Choroid plexus epithelial cell (primary cell): ENCODE measurements around the gene OR4C3.

Experiments
- DNase-seq: peaks from one replicate; pipeline ENCODE4 v3.0.0-alpha.2; 2010; ENCODE audit warnings: low read depth
- H3K4me3 ChIP-seq: 2 replicates; pipeline ENCODE4 v1.5.1; 2011; ENCODE audit warnings: low read depth, mild to moderate bottlenecking, control low read depth, low read length, moderate library complexity
- TF ChIP-seq, protein P1 (sequence below): conservative IDR thresholded peaks from 2 replicates; pipeline ENCODE4 v1.5.1; 2011; ENCODE audit warnings: low read depth, mild to moderate bottlenecking, control low read depth, inconsistent platforms, low read length, moderate library complexity

Gene OR4C3

DNA sequence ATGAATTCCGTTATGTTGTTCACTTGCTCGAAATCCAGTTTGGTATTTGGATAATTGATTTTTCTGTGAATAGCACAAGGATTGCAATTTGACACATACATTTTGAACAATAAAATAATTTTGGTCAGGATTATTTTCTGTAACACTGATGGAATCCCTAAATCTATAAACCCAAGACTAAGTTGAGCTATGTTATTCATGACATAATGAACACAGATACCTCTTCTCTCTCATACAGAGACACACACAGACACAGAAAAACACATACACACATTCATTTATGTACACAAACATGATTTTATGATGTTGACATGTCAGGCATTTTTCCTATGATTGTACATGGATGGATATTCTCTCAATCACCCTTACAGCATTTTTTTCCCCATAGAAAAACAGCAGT, 41.6 kb downstream of the OR4C3 start, which contains the start of gene OR4C5:
OR4C5 (minus strand) TSS at position 101 of the 400 bp plus-strand sequence; CDS start at position 101, 0 bp downstream.
- TF ChIP-seq, protein P1, sequence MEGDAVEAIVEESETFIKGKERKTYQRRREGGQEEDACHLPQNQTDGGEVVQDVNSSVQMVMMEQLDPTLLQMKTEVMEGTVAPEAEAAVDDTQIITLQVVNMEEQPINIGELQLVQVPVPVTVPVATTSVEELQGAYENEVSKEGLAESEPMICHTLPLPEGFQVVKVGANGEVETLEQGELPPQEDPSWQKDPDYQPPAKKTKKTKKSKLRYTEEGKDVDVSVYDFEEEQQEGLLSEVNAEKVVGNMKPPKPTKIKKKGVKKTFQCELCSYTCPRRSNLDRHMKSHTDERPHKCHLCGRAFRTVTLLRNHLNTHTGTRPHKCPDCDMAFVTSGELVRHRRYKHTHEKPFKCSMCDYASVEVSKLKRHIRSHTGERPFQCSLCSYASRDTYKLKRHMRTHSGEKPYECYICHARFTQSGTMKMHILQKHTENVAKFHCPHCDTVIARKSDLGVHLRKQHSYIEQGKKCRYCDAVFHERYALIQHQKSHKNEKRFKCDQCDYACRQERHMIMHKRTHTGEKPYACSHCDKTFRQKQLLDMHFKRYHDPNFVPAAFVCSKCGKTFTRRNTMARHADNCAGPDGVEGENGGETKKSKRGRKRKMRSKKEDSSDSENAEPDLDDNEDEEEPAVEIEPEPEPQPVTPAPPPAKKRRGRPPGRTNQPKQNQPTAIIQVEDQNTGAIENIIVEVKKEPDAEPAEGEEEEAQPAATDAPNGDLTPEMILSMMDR, result no peak
- DNase-seq, result no peak
- no peak within 1 kb of the TSS for H3K4me3 ChIP-seq
